Epidermal melanocyte (primary cell): ENCODE data around the gene ARSA.
"Not testable (repeated sequence)": the region's sequence is repeated elsewhere in the genome, so short reads cannot be mapped to it uniquely, and the experiment has no call there.

Experiments used
- DNase-seq: peaks from one replicate; pipeline ENCODE4 v3.0.0; 2011; ENCODE audit warnings: low spot score; ENCODE audit not compliant: insufficient read length

The ARSA gene

GRCh38 chr22:50622723-50623327 lies 5.1 kb downstream of the ARSA start:
- DNase-seq = no peak

DNA sequence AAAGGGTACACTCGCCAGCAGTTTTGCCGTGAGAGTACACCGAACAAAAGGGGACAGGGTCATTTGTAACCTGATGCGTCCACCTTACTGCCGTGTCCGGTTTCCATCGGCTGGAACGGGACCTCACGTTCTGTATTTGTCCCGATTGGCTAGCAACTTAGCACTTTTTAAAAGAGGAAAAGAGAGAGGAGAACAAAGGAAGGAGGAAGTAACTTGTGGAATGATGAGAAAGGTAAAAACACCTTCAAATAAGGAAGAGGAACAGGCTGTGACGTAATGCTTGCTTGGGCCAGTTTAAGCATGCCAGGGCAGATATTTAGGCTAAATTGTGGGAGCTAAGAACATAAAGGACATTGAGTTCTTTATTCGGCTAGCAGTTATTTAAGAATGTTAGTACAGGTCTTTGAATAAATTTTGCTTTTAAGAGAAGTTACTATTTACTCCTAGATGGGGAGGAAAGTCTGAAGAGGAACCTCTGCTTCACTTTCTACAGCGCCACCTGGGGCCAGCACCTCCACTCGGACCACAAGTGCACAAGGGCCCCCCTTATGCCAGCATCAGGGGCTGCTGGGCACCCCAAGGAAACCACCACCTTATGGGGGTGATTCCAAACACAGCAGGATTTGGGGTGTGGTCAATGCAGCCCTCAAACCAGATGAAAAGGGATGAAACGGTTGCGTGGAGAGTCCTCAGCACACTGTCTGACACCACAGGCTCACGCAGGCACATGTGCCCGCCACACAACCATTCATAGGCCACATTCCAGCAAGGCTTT lies 5.8 kb downstream of the ARSA start:
- DNase-seq = no peak

DNA sequence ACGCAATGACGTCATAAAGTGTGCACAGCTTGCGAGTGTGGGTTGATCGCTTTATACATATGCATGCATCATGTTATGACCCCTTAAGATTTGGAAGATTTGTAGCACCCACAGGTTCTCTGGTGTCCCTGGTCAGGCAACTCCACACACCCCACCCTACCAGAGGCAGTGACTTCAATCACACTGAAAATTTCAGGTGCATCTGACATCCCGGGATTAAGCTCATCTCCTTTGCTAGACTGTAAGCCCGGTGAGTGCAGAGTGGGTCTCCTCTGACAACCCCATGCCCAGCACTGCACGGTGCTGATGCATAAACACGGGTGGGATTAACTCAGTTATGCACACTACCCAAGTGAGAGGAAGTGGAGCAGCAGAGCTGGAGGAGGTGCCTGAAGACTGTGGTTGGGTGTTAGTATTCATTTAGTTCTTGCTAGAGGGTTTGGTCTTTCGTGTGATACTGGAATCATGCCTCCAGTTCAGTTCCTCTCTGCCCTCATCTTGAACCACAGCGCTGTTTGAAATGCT lies 6.5 kb downstream of the ARSA start:
- no peak for DNase-seq

DNA sequence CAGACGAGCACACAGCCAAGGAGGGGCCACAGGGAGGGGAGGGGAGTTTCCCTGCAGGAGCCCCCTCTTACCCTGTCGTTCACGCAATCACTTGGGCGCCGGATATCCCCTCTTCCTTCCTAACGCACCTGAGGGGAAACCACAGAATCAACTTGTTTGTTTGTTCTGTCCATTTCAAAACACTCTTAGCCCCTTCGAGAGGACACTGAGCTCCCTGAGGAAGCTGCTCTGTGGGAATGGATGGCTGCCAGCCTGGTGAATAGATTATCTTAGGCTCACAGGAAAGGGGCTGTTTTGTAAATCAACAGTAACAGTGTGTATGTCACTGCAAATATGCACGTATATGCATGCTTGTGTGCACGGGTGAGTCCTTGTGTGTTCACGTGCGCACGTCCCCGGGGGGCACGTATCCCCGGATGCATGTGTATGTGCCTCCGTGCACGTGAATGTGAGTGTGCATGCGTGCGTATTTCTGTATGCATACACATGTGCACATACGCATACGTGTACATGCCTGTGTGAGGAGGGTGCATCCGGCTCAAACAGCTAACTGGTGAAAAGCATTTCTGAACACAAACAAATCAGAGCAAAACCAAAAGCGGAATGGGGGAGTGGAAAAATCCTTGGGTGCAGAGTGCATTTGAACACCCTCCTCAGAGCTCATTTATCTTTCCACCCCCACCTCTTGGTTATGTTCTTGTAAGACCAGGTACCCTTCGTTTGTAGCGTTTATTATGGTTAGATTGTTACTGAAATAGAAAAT lies 7.2 kb downstream of the ARSA start:
- no peak for DNase-seq

GRCh38 chr22:50614296-50614695 lies 13.7 kb downstream of the ARSA start:
- not testable (repeated sequence) for DNase-seq

GRCh38 chr22:50613291-50613981 lies 14.5 kb downstream of the ARSA start:
- no peak for DNase-seq

- DNase-seq = no peak
These were observed 15.3 kb downstream of the ARSA start for GRCh38 chr22:50612528-50613221.

- no peak for DNase-seq
These were observed 15.8 kb downstream of the ARSA start for GRCh38 chr22:50612168-50612527.

DNA sequence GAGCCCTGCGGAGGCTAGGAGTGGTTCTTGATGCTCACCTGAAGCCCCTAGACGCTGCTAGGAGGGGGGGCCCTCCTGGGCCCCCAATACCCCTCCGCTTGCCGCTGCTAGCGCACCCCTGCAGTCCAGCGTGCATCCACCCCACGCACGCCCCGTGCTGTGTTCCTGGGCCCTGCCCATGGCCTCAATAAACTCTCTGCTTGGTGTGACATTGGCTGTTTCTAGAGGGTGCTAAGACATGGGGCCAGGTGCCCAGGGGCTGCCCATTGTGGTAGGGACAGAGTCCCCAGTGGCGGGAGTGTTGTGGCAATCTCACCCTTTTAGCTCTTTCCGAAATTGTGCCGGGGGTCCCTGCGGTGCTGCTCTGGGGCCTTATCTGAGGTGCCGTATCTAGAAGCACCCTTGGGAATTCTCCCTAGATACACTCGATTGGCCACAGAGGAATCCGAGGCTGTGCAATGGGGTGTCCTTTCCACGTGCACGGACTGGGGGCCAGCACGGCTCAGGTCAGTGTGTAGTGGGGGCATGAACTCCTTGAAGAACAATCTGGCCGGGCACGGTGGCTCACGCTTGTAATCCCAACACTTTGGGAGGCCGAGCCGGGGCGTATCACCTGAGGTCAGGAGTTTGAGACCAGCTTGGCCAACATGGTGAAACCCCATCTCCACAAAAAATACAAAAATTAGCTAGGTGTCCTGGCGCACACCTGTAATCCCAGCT lies 16.5 kb downstream of the ARSA start:
- no peak for DNase-seq

DNA sequence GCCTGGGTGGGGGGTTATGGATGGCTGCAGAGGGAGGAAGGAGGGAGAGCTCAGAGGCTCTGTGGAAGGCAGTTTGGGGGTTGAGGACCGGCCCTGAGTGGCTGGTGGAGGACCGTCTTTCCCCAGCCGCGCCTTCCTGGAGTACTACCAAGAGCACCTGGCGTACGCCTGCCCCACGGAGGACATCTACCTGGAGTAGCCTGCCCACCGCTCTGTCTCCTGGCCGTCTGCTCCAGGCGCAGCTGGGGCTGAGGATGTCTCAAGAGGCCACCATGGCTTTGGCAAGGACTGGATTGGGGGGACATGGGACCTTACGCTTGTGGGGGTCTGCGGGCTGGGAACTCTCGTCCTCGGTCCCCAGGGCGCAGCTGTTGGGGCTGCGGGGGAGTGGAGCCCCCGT lies 17.4 kb downstream of the ARSA start:
- DNase-seq = no peak

DNA sequence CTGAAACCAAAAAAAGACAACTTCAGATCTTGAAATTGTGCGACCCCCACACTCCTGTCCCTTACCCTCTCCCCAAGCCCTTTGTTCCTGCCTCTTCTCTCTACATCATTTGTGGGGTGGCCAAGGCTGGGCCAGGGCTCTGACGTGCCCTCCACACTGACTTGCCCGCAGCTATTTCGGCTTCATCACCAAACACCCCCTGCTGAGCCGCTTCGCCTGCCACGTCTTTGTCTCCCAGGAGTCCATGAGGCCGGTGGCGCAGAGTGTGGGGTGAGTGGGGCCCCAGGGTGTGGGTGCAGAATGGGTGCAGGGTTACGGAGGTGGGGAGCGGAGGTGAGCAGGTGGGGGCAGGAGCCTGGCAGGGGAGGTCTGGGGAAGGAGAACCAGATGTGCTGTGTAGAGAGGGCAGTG lies 17.9 kb downstream of the ARSA start:
- DNase-seq = no peak

DNA sequence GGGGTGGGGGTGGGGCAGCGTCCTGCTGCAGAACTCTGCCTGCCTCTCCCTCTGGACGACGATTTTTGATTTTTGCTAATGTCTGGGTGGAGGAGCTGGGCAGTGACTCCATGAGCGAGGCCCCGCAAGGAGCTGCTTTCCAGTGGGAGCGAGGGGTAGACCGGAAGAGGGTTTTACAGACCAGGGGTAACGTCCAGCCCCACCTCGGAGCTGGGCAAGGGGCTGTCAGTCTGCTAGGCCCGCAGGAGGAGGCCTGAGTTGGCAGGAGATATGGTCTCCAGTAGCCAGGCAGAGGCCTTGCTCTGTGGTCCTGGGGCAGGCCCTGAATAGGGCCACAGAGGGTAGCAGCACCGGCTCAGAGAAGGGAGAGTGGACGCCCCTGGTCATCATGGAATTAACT lies 18.4 kb downstream of the ARSA start:
- DNase-seq = no peak

DNA sequence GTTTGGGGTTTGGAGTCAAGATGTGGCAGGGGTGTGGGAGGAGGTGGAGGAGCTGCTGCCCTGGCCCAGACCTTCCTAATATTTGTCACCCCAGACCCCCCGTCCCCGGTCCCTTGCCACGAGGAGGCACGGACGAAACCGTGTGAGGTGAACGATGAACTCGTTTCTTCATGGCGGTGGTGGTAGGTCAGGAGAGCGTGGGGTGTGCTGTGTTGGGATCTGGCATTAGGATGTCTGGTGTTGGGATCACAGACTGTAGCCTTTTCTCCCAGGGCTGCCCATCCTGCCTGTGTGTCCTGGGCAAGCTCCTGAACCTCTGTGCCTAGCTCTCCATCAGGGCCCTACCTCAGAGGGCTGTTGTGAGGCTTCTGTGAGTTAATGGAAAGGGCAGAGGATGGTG lies 19.0 kb downstream of the ARSA start:
- no peak for DNase-seq

DNA sequence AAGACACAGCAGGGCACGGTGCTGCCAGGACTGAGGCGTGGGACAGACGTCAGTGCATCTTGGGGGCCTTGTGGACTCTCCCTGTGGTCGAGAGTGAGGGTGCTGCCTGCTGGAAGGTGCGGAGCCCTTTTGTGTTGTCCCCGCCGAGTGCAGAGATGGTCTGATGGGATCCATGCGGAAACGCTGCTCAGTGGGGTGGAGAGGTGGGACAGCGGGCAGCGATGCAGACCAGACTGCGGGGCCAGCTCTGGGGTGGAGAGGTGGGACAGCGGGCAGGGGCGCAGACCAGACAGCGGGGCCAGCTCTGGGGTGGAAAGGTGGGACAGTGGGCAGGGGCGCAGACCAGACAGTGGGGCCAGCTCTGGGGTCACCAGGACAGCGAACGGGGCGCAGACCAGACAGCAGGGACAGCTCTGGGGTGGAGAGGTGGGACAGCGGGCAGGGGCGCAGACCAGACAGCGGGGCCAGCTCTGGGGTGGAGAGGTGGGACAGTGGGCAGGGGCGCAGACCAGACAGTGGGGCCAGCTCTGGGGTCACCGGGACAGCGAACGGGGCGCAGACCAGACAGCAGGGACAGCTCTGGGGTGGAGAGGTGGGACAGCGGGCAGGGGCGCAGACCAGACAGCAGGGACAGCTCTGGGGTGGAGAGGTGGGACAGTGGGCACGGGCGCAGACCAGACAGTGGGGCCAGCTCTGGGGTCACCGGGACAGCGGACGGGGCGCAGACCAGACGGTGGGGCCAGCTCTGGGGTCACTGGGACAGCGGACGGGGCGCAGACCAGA lies 19.7 kb downstream of the ARSA start:
- DNase-seq = not testable (repeated sequence)

GRCh38 chr22:50607659-50608020 lies 20.3 kb downstream of the ARSA start:
- no peak for DNase-seq

DNA sequence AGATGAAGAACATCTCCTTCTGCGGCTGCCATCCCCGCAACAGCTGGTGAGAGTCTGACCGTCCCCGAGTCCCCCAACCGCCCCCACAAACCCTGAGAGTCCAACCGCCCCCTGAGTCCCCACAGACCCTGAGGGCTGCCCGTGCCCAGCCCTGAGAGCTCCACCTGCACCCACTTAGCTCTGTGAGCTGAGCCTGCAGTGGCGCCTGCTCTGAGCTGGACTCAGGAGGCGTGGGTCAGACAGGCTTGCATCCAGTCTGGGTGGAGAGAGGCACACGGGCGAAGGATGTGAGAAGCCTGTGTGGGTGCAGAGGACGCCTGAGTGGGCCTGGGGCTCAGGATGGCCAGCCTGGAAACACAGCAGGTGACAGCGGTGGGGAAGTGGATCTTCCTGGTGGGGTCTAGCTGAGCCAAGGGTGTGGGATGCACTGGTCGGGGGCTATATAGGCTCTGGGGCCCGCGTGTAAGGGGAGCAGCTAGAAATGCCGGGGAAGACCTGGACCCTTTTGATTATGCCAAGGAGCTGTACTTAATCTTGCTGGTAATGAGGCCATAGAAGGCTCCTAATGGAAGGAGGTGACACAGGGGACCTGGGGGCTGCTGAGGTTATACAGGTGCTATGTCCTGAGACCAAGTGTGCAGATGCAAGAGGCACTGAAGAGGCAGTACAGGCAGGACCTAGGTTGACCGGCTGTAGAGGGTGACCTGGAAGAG lies 20.9 kb downstream of the ARSA start:
- DNase-seq = no peak

- no peak for DNase-seq
These were observed 21.6 kb downstream of the ARSA start for GRCh38 chr22:50606165-50606945.

GRCh38 chr22:50605613-50606074 lies 22.3 kb downstream of the ARSA start:
- no peak for DNase-seq
